ENCODE data around the gene FAM222A. TPM values are rescaled to one million over a fixed set of nuclear protein-coding genes. Genes with fewer than 3 reads are reported as not detected.

FAM222A gene
- total RNA-seq, 1 experiment from 2014 or later: 5.5 TPM

DNA sequence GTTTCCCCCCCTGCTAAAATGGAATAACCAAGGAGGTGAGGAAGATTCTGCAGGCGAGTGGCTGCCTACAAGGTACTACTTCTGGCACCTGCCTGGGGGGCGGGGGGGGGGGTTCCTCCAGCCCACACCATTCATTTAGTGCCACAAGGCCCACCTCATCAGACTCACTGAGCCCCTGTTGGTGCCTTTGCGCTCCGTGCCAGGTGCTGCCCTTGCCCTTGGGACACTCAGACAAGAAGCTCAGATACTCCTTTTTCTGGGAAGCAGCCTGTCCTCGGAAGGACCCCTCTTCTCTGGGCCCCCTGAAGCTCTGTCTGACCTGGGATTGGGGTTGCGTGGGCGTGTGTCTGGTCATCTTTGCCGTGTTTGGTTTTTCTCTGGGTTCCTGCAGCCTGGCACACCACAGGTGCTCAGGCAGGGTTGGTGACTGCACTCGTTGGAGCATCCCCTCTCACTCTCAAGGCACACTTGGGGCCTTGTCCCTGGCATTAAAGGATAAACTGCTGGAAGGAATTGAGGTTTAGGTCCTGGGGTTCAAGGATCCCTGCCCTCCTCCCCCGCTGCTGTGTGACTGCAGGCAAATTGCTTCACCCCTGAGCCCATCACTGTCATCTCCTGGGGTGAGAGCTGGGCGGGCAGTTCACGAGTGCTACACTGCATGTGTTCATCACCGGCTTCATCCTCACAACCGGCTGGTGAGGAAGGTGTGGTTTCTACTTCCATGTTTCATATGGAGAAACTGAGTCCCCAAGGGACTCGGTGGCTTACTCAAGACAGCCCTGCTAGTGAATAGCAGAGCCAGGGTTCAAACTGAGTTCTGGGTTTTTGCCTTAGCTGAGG is 16.9 kb downstream of the FAM222A start:
- ChIA-PET CTCF (no interaction called here), POLR2A (ENCODE audit: low non-redundant PET) (no interaction called here)
- H3K4me1 ChIP-seq (ENCODE audit: insufficient read depth, low read length, poor library complexity, severe bottlenecking): peaks cover 8% of the 10 kb centered on the region
- no peak overlapping the region for H3K27ac ChIP-seq (ENCODE audit: low read depth, low read length, poor library complexity, severe bottlenecking)
- TF ChIP-seq EZH2 (IDR thresholded peaks at IDR 0.05; ENCODE audit: borderline replicate concordance, low read depth, low read length, poor library complexity, severe bottlenecking): no peak
- TF ChIP-seq, protein P1, sequence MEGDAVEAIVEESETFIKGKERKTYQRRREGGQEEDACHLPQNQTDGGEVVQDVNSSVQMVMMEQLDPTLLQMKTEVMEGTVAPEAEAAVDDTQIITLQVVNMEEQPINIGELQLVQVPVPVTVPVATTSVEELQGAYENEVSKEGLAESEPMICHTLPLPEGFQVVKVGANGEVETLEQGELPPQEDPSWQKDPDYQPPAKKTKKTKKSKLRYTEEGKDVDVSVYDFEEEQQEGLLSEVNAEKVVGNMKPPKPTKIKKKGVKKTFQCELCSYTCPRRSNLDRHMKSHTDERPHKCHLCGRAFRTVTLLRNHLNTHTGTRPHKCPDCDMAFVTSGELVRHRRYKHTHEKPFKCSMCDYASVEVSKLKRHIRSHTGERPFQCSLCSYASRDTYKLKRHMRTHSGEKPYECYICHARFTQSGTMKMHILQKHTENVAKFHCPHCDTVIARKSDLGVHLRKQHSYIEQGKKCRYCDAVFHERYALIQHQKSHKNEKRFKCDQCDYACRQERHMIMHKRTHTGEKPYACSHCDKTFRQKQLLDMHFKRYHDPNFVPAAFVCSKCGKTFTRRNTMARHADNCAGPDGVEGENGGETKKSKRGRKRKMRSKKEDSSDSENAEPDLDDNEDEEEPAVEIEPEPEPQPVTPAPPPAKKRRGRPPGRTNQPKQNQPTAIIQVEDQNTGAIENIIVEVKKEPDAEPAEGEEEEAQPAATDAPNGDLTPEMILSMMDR (conservative IDR thresholded peaks at IDR 0.05; ENCODE audit: low read depth, low read length): no peak
- BruUV-seq (replicated peaks): no TSS peak
- no peaks in the 10 kb centered on the region for H3K36me3 ChIP-seq (ENCODE audit: insufficient read depth, low read length, poor library complexity, severe bottlenecking)
- H3K4me3 ChIP-seq (ENCODE audit: low read depth, low read length, poor library complexity, severe bottlenecking): no peak overlapping the region
- H3K9me3 ChIP-seq (ENCODE audit: low read depth, low read length, poor library complexity, severe bottlenecking): no peaks in the 10 kb centered on the region
- intact Hi-C loops (cut with micrococcal nuclease; ENCODE audit: unreplicated experiment): no loop called here
- no peaks in the 10 kb centered on the region for H3K27me3 ChIP-seq (replicated peaks; ENCODE audit: insufficient read depth, low read depth, low read length, poor library complexity)
- no peak for DNase-seq (ENCODE audit: low spot score)

DNA sequence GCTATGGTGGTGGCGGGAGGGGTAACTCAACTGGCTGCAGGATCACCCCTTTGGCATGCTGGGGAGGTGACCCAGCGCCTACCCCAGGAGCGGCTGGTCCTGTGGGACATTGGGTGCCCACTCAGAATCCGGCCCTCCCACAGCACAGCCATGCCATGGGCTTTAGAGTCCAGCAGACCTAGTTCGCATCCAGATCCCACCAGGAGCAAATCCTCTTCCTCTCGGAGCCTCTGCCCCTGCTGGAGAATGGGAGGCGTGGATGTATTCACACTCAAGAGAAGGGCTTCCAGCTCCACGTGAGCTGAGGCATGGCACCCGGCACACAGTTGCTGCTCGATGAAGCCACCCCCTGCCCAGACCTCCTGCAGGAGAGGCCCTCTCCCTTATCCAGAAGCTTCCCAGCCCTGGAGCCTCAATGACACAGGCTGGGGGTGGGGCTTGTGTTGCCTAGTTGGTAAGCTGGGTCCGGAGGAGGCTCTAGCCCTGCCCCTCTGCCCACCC is 17.7 kb downstream of the FAM222A start:
- no TSS peak for BruUV-seq (replicated peaks)
- DNase-seq (ENCODE audit: low spot score): no peak
- CTCF ChIA-PET: no interaction called here
- no peaks in the 10 kb centered on the region for H3K36me3 ChIP-seq (ENCODE audit: insufficient read depth, low read length, poor library complexity, severe bottlenecking)
- H3K27ac ChIP-seq (ENCODE audit: low read depth, low read length, poor library complexity, severe bottlenecking): no peak overlapping the region
- POLR2A ChIA-PET (ENCODE audit: low non-redundant PET): no interaction called here
- intact Hi-C loops (cut with micrococcal nuclease; ENCODE audit: unreplicated experiment): no loop called here
- H3K9me3 ChIP-seq (ENCODE audit: low read depth, low read length, poor library complexity, severe bottlenecking): no peaks in the 10 kb centered on the region
- no peak overlapping the region for H3K4me3 ChIP-seq (ENCODE audit: low read depth, low read length, poor library complexity, severe bottlenecking)
- H3K27me3 ChIP-seq (replicated peaks; ENCODE audit: insufficient read depth, low read depth, low read length, poor library complexity): no peaks in the 10 kb centered on the region
- peaks cover 8% of the 10 kb centered on the region for H3K4me1 ChIP-seq (ENCODE audit: insufficient read depth, low read length, poor library complexity, severe bottlenecking)
- TF ChIP-seq EZH2 (IDR thresholded peaks at IDR 0.05; ENCODE audit: borderline replicate concordance, low read depth, low read length, poor library complexity, severe bottlenecking): no peak
- TF ChIP-seq, protein P1 (conservative IDR thresholded peaks at IDR 0.05; ENCODE audit: low read depth, low read length): no peak

DNA sequence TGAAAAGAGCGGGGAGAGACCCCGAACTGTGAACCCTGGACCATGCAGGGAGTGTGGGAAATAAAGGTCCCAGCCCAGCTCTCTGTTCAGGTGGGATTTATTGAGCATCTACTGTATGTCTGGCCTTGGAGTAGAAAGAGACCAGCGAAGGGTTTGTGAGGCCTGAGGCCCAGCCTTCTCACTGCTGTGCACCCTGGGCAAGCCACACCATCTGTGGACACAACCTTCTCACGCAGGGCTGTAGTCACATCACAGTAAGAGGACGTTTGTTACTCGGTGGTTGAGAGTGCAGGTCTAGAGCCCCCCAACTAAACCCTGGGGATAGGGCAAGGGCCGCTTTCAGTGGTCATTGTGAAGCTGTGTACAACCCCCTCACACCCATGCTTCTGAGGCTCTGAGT is 18.2 kb downstream of the FAM222A start:
- intact Hi-C loops (cut with micrococcal nuclease; ENCODE audit: unreplicated experiment): no loop called here
- no peak overlapping the region for H3K4me3 ChIP-seq (ENCODE audit: low read depth, low read length, poor library complexity, severe bottlenecking)
- no peaks in the 10 kb centered on the region for H3K9me3 ChIP-seq (ENCODE audit: low read depth, low read length, poor library complexity, severe bottlenecking)
- no peak overlapping the region for H3K27ac ChIP-seq (ENCODE audit: low read depth, low read length, poor library complexity, severe bottlenecking)
- POLR2A ChIA-PET (ENCODE audit: low non-redundant PET): no interaction called here
- H3K27me3 ChIP-seq (replicated peaks; ENCODE audit: insufficient read depth, low read depth, low read length, poor library complexity): no peaks in the 10 kb centered on the region
- TF ChIP-seq, protein P1 (conservative IDR thresholded peaks at IDR 0.05; ENCODE audit: low read depth, low read length): no peak
- TF ChIP-seq EZH2 (IDR thresholded peaks at IDR 0.05; ENCODE audit: borderline replicate concordance, low read depth, low read length, poor library complexity, severe bottlenecking): no peak
- CTCF ChIA-PET: no interaction called here
- BruUV-seq (replicated peaks): no TSS peak
- DNase-seq (ENCODE audit: low spot score): no peak
- H3K36me3 ChIP-seq (ENCODE audit: insufficient read depth, low read length, poor library complexity, severe bottlenecking): no peaks in the 10 kb centered on the region
- peaks cover 9% of the 10 kb centered on the region for H3K4me1 ChIP-seq (ENCODE audit: insufficient read depth, low read length, poor library complexity, severe bottlenecking)
